Progenitor cell of endocrine pancreas (in vitro differentiated cells): ENCODE measurements around the gene CEACAM5. TPM values are rescaled to one million over a fixed set of nuclear protein-coding genes. Genes with fewer than 3 reads are reported as not detected.

Experiments
- DNase-seq: peaks from one replicate; pipeline ENCODE4 v3.0.0; 2021; ENCODE audit warnings: low spot score; ENCODE audit not compliant: unreplicated experiment
- H3K27ac Mint-ChIP-seq: 2 replicates; pipeline ENCODE4 v1.8.0; 2021; ENCODE audit warnings: mild to moderate bottlenecking, moderate library complexity, mixed read lengths
- H3K27me3 Mint-ChIP-seq: 2 replicates; pipeline ENCODE4 v1.8.0; 2021; ENCODE audit warnings: mixed read lengths
- H3K36me3 Mint-ChIP-seq: 2 replicates; pipeline ENCODE4 v1.8.0; 2022; ENCODE audit warnings: mixed read lengths; ENCODE audit not compliant: insufficient read depth
- H3K4me1 Mint-ChIP-seq: 2 replicates; pipeline ENCODE4 v1.8.0; 2021; ENCODE audit warnings: low read depth, mixed read lengths
- H3K4me3 Mint-ChIP-seq: 2 replicates; pipeline ENCODE4 v1.8.0; 2021; ENCODE audit warnings: low read depth, mild to moderate bottlenecking, moderate library complexity, mixed read lengths
- H3K9me3 Mint-ChIP-seq: 2 replicates; pipeline ENCODE4 v1.8.0; 2021; ENCODE audit warnings: low read depth, mixed read lengths
- total RNA-seq: library from RNA; stranded (reverse); gene quantifications from 2 replicates; pipeline ENCODE4 v1.2.1, GENCODE V29; 2021
- TF ChIP-seq, protein P1 (sequence below): fragments of 200-600 bp; sonication (generic); IDR thresholded peaks from one replicate; pipeline ENCODE4 v1.5.0; 2021; ENCODE audit warnings: antibody characterized with exemption, mild to moderate bottlenecking; ENCODE audit not compliant: unreplicated experiment

The CEACAM5 gene
- total RNA-seq, 1 donor from 2014 or later = not detected

DNA sequence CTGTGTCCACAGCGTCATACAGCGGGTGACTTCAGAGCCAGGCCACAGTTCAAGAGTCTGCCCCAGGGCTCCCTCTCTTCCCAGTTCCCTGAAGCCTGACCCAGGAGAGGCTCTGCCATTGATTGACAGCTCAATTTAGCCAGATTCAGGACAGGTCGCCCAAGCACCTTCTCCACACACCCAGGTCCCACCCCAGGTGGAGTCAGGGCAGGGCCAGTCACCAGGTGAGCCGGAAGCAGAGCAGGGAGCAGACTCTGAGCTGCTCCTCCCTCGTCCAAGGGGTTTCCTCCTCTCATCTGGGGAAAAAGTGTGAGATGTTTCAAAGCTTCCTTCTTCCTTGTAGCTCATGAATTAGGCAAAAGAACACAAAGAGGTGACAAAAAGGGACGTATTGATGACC is 26.0 kb upstream of the CEACAM5 start:
- Mint-ChIP-seq H3K4me3 (no peak overlapping the region), H3K36me3 (peaks cover 1% of the 10 kb centered on the region), H3K27ac (no peak overlapping the region), H3K4me1 (no peaks in the 10 kb centered on the region), H3K27me3 (no peaks in the 10 kb centered on the region), H3K9me3 (peaks cover 67% of the 10 kb centered on the region)
- TF ChIP-seq, protein P1, sequence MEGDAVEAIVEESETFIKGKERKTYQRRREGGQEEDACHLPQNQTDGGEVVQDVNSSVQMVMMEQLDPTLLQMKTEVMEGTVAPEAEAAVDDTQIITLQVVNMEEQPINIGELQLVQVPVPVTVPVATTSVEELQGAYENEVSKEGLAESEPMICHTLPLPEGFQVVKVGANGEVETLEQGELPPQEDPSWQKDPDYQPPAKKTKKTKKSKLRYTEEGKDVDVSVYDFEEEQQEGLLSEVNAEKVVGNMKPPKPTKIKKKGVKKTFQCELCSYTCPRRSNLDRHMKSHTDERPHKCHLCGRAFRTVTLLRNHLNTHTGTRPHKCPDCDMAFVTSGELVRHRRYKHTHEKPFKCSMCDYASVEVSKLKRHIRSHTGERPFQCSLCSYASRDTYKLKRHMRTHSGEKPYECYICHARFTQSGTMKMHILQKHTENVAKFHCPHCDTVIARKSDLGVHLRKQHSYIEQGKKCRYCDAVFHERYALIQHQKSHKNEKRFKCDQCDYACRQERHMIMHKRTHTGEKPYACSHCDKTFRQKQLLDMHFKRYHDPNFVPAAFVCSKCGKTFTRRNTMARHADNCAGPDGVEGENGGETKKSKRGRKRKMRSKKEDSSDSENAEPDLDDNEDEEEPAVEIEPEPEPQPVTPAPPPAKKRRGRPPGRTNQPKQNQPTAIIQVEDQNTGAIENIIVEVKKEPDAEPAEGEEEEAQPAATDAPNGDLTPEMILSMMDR = no peak
- no peak for DNase-seq

GRCh38 chr19:41687419-41687818 is 21.0 kb upstream of the CEACAM5 start:
- Mint-ChIP-seq H3K9me3 (peaks cover 60% of the 10 kb centered on the region), H3K27ac (no peak overlapping the region), H3K4me1 (no peaks in the 10 kb centered on the region), H3K4me3 (no peak overlapping the region), H3K36me3 (peaks cover 1% of the 10 kb centered on the region), H3K27me3 (no peaks in the 10 kb centered on the region)
- DNase-seq = no peak
- TF ChIP-seq, protein P1 = no peak

GRCh38 chr19:41688098-41688497 is 20.3 kb upstream of the CEACAM5 start, which contains the start of gene CEACAM7:
TSS of gene CEACAM7 (minus strand) at chr19:41688270. CDS start at chr19:41688165, 105 bp downstream.
- Mint-ChIP-seq H3K9me3 (peaks cover 59% of the 10 kb centered on the region), H3K4me1 (no peaks in the 10 kb centered on the region), H3K4me3 (no peak within 1 kb of the TSS), H3K36me3 (peaks cover 1% of the 10 kb centered on the region), H3K27ac (no peak within 1 kb of the TSS), H3K27me3 (no peaks in the 10 kb centered on the region)
- TF ChIP-seq, protein P1 = no peak
- no peak for DNase-seq

DNA sequence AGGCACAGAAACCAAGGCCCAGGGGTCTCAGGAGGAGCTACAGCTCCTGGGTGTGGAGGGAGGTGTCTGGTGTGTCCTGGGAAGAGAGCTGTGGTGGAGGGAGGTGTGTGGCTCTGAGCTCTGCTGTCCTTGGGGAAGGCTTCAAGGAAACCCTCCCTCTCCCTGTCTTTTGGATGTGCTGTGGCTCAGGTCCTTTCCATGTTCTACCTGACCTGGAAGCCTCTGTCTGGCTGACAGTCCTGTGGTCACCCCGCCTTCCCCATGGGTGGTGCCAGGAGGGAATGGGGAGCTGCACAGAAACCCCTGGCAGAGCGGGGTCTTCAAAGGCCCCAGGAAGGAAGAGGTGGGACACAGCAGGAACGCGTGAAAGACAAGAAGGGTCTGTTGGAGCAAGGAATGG is 19.7 kb upstream of the CEACAM5 start:
- Mint-ChIP-seq H3K27me3 (no peaks in the 10 kb centered on the region), H3K4me3 (no peak overlapping the region), H3K27ac (no peak overlapping the region), H3K36me3 (peaks cover 1% of the 10 kb centered on the region), H3K4me1 (no peaks in the 10 kb centered on the region), H3K9me3 (peaks cover 59% of the 10 kb centered on the region)
- DNase-seq = no peak
- TF ChIP-seq, protein P1 = no peak

DNA sequence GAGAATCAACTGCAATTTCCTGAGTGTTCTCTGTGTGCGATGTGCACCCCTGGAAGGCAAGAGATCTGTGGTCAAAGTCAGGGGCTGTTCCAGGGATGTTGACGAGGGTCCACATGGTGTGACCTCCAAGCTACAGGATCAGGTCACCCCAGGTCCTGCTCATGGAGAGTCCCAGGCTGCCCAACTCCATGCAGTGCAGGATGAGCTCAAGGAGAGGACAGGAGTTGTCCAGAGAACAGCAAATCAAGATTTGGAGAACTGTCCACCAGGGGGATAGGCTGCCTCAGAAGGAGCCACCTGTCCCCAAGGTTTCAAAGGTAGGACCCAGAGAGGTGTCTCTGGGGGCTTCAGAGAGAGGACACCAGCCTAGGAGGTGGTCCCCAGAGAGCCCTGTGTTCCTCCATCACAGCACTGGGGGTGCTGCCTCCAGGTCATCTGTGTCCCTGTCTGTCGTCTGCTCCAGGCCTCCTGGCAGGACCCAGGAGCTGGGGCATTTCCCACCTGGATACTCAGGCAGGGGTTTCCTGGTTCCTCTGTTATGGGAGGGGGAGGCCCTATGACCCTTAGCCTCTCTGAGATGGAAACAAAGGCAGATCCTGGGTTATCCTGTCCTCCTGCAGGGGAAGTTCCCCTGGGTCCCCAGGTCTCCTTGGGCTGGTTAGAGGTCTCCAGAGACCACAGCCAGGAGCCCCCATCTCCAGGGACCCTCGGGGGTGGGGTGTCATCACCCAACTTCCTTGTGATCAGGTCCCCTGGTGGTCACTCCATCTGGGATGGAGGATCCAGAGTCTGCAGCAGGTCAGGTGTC is 18.2 kb upstream of the CEACAM5 start:
- Mint-ChIP-seq H3K9me3 (peaks cover 47% of the 10 kb centered on the region), H3K27ac (no peak overlapping the region), H3K27me3 (no peaks in the 10 kb centered on the region), H3K4me3 (no peak overlapping the region), H3K36me3 (no peaks in the 10 kb centered on the region), H3K4me1 (no peaks in the 10 kb centered on the region)
- TF ChIP-seq, protein P1 = no peak
- DNase-seq = no peak
